Measurements from ENCODE around the gene MANEAL.

- TF ChIP-seq CTCF (IDR thresholded peaks at IDR 0.05) (no peak), POLR2A (IDR thresholded peaks at IDR 0.05) (no peak)
Observed at GRCh38 chr1:37755290-37755689, 38.4 kb upstream of the MANEAL start.
